Stimulated activated CD4-positive, alpha-beta T cell treated with anti-CD3 and anti-CD28 coated beads, Interleukin-1b, Interleukin-23, amount 100 ng/mL, for 4 hours (primary cell): ENCODE measurements around the gene PRR35.
A peak's percentile ranks its signal among the peaks of the same experiment; 100 is the strongest.

ENCODE experiments used
- DNase-seq, 2 donors: peaks; one replicate each; pipeline ENCODE4 v3.0.0-alpha.2; 2020; ENCODE audit warnings: low read depth in 2 of 2

The PRR35 gene

GRCh38 chr16:560204-560700 is at the start of gene PRR35:
TSS of gene PRR35 (plus strand) at chr16:560394. CDS start at chr16:563295, 2,901 bp downstream.
- no peak for DNase-seq

GRCh38 chr16:512802-513201 is 47.4 kb upstream of the PRR35 start:
- no peak for DNase-seq

GRCh38 chr16:513950-514349 is 46.2 kb upstream of the PRR35 start:
- DNase-seq, result no peak

GRCh38 chr16:515175-515938 is 44.8 kb upstream of the PRR35 start:
- no peak for DNase-seq

- DNase-seq, result no peak
Measured at GRCh38 chr16:515939-516226, 44.3 kb upstream of the PRR35 start.

- DNase-seq, result no peak
Measured at GRCh38 chr16:516301-516700, 43.9 kb upstream of the PRR35 start.

GRCh38 chr16:518858-519257 is 41.3 kb upstream of the PRR35 start:
- no peak for DNase-seq

- DNase-seq, result no peak
Measured at GRCh38 chr16:519425-519824, 40.8 kb upstream of the PRR35 start.

- DNase-seq, result no peak
Measured at GRCh38 chr16:519841-520687, 40.1 kb upstream of the PRR35 start.

- no peak for DNase-seq
Measured at GRCh38 chr16:520847-521246, 39.3 kb upstream of the PRR35 start.

- no peak for DNase-seq
Measured at GRCh38 chr16:521381-522210, 38.6 kb upstream of the PRR35 start.

- no peak for DNase-seq
Measured at GRCh38 chr16:522320-523096, 37.7 kb upstream of the PRR35 start.

- no peak for DNase-seq
Measured at GRCh38 chr16:523097-523741, 37.0 kb upstream of the PRR35 start.

- DNase-seq, result no peak
Measured at GRCh38 chr16:524274-525040, 35.7 kb upstream of the PRR35 start.

GRCh38 chr16:525123-525519 is 35.1 kb upstream of the PRR35 start:
- DNase-seq, result no peak

- DNase-seq, result peak; percentile 49 to 68
Measured at GRCh38 chr16:525520-526180, 34.5 kb upstream of the PRR35 start.

- no peak for DNase-seq
Measured at GRCh38 chr16:526181-527014, 33.8 kb upstream of the PRR35 start.

- peak; percentile 79 to 82 for DNase-seq
Measured at GRCh38 chr16:527015-527903, 32.9 kb upstream of the PRR35 start, which contains the start of gene CAPN15. TSS of gene CAPN15 (plus strand) at chr16:527712. CDS start at chr16:546839, 19,127 bp downstream.
